ENCODE measurements around the gene TMEM169. TPM values are rescaled to one million over a fixed set of nuclear protein-coding genes. Genes with fewer than 3 reads are reported as not detected.

TMEM169 gene
- total and polyA plus RNA-seq, 2 of the 13 experiments (the other 11 are each of a cell fraction or from before 2014, with no cell fraction given): 1.5 to 4.5 TPM

DNA sequence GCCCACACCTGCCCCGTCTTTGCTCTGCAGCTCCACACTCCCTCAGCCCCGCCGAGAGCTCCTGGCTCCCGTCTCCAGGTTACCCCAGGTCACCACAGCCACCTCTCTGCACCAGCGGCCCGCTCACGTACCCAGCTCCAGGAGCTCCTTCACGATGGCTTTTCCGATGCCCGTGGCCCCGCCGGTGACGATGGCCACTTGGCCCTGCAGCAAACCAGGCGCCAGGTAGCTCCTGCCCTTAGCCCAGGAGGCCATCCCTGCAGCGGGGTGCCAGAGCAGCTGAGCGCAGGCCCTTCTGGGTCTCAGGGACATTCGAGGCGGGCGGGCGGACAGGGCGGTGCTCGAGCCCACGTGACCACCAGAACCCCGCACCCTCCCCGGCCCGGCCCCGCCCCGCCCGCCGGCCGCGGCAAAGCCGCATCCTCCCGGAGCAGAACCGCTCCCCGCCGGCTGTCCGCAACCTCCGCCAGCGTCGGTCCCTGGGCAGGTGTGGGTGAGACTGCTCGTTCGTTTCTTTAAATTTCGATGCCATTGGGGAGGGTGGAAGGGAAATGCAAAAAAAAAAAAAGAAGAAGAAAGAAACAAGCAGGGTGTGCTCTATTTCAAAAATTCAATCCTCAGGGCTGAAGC is at the start of gene TMEM169, which contains the start of gene PECR (continued):
- TF ChIP-seq ELF1 (CRISPR knock-in tag; IDR thresholded peaks at IDR 0.05) (peak; percentile 28; the same call in 1 of the 2 replicates), STAG1 (CRISPR knock-in tag; IDR thresholded peaks at IDR 0.05) (no peak), ARNTL (CRISPR knock-in tag; IDR thresholded peaks at IDR 0.05) (peak; percentile 91), TOE1 (CRISPR knock-in tag; IDR thresholded peaks at IDR 0.05) (no peak), ZNF781 (CRISPR knock-in tag; IDR thresholded peaks at IDR 0.05; ENCODE audit: borderline replicate concordance, not compliant biosample characterization) (peak; percentile 92), ZFP62 (CRISPR knock-in tag; IDR thresholded peaks at IDR 0.05) (no peak), HNRNPLL (IDR thresholded peaks at IDR 0.05; ENCODE audit: low read depth, low read length, poor library complexity, severe bottlenecking) (peak; percentile 70), EHMT2 (IDR thresholded peaks at IDR 0.05; ENCODE audit: borderline replicate concordance, low read depth, low read length) (no peak), PRPF4 (IDR thresholded peaks at IDR 0.05; ENCODE audit: low read depth, low read length, poor library complexity, severe bottlenecking) (no peak), ZNF83 (CRISPR knock-in tag; IDR thresholded peaks at IDR 0.05; ENCODE audit: borderline replicate concordance) (peak; percentile 98), IKZF4 (CRISPR knock-in tag; IDR thresholded peaks at IDR 0.05; ENCODE audit: borderline replicate concordance, low read depth, not compliant biosample characterization) (peak; percentile 98), ZNF207 (IDR thresholded peaks at IDR 0.05; ENCODE audit: borderline replicate concordance) (no peak), ZBTB7B (CRISPR knock-in tag; IDR thresholded peaks at IDR 0.05) (peak; percentile 94), ZNF282 (IDR thresholded peaks at IDR 0.05; ENCODE audit: partially characterized antibody) (no peak), PHF20 (CRISPR knock-in tag; IDR thresholded peaks at IDR 0.05) (peak; percentile 70), IKZF1 (IDR thresholded peaks at IDR 0.05) (no peak), STAT5B (CRISPR knock-in tag; IDR thresholded peaks at IDR 0.05) (peak; percentile 71; the same call in 1 of the 2 replicates), ZNF292 (CRISPR knock-in tag; IDR thresholded peaks at IDR 0.05; ENCODE audit: borderline replicate concordance, low read depth) (peak; percentile 87), ZNF883 (CRISPR knock-in tag; IDR thresholded peaks at IDR 0.05; ENCODE audit: not compliant biosample characterization) (peak; percentile 95), ZNF552 (CRISPR knock-in tag; IDR thresholded peaks at IDR 0.05; ENCODE audit: borderline replicate concordance) (peak; percentile 97), ATF7-NPFF (CRISPR knock-in tag; IDR thresholded peaks at IDR 0.05; ENCODE audit: low read depth) (peak; percentile 93), PHF8 (CRISPR knock-in tag; IDR thresholded peaks at IDR 0.05) (peak; percentile 98), GFI1 (CRISPR knock-in tag; IDR thresholded peaks at IDR 0.05; ENCODE audit: borderline replicate concordance) (peak; percentile 22; the same call in 1 of the 2 replicates), EZH2 (conservative IDR thresholded peaks at IDR 0.05; ENCODE audit: low read depth, low read length) (no peak), RFXANK (CRISPR knock-in tag; IDR thresholded peaks at IDR 0.05) (no peak), MED1 (CRISPR knock-in tag; IDR thresholded peaks at IDR 0.05) (peak; percentile 94), NCOR1 (IDR thresholded peaks at IDR 0.05; ENCODE audit: borderline replicate concordance, low read length) (no peak; the same call in 1 of the 2 replicates)
- TF ChIP-seq, protein P1, sequence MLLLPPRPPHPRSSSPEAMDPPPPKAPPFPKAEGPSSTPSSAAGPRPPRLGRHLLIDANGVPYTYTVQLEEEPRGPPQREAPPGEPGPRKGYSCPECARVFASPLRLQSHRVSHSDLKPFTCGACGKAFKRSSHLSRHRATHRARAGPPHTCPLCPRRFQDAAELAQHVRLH (CRISPR knock-in tag; IDR thresholded peaks at IDR 0.05; ENCODE audit: borderline replicate concordance, low read depth): peak; percentile 95; the same call in 1 of the 2 replicates
